SU-DHL-6 (cell line): ENCODE results near the gene CHN1.

Experiments
- H2AFZ ChIP-seq: fragments of 200-600 bp; sonication (generic); 2 replicates; pipeline ENCODE4 v1.6.1; 2014; ENCODE audit warnings: low read depth, mild to moderate bottlenecking, moderate library complexity, mixed read lengths, antibody characterized with exemption, low read length; ENCODE audit not compliant: severe bottlenecking
- H3F3A ChIP-seq: fragments of 200-600 bp; shearing (Covaris generic); 2 replicates; pipeline ENCODE4 v1.6.0; 2016; ENCODE audit warnings: antibody characterized with exemption, mild to moderate bottlenecking; ENCODE audit not compliant: insufficient read depth
- H3K27ac ChIP-seq: fragments of 200-600 bp; sonication (generic); 2 replicates; pipeline ENCODE4 v1.5.1; 2016; ENCODE audit warnings: low read depth, mild to moderate bottlenecking, low read length, moderate library complexity, mixed read lengths
- H3K27me3 ChIP-seq: fragments of 200-600 bp; sonication (generic), shearing (Covaris generic); 2 replicates; pipeline ENCODE4 v1.6.0; 2014; ENCODE audit warnings: mild to moderate bottlenecking, low read length
- H3K36me3 ChIP-seq: fragments of 200-600 bp; sonication (generic); 2 replicates; pipeline ENCODE4 v1.6.1; 2014; ENCODE audit warnings: mild to moderate bottlenecking, low read length, mixed read lengths
- H3K4me2 ChIP-seq: fragments of 300-600, 200-600 bp; shearing (Covaris generic), sonication (generic); 2 replicates; pipeline ENCODE4 v1.6.0; 2014; ENCODE audit warnings: low read length, low read depth, mild to moderate bottlenecking; ENCODE audit not compliant: poor library complexity, severe bottlenecking
- H3K4me3 ChIP-seq: fragments of 200-600 bp; sonication (generic); 2 replicates; pipeline ENCODE4 v1.5.1; 2014; ENCODE audit warnings: antibody characterized with exemption, low read length, mild to moderate bottlenecking, mixed read lengths; ENCODE audit not compliant: insufficient read depth, poor library complexity, severe bottlenecking
- H3K79me2 ChIP-seq: fragments of 200-600 bp; sonication (generic); 2 replicates; pipeline ENCODE4 v1.6.1; 2014; ENCODE audit warnings: mild to moderate bottlenecking, low read length, moderate library complexity; ENCODE audit not compliant: insufficient read depth
- H3K9ac ChIP-seq: fragments of 200-600 bp; sonication (generic); 2 replicates; pipeline ENCODE4 v1.7.0; 2014; ENCODE audit warnings: mild to moderate bottlenecking, low read length
- H3K9me2 ChIP-seq: fragments of 200-600 bp; sonication (generic); replicated peaks from 2 replicates; pipeline ENCODE4 v1.6.1; 2014; ENCODE audit warnings: low read length; ENCODE audit not compliant: insufficient read depth
- H3K9me3 ChIP-seq: fragments of 200-600 bp; sonication (generic); 2 replicates; pipeline ENCODE4 v1.6.1; 2014; ENCODE audit warnings: low read length, mixed read lengths; ENCODE audit not compliant: insufficient read depth
- H4K20me1 ChIP-seq: fragments of 200-600 bp; sonication (generic); 2 replicates; pipeline ENCODE4 v1.6.1; 2014; ENCODE audit warnings: low read depth, mild to moderate bottlenecking, antibody characterized with exemption, low read length, moderate library complexity, mixed read lengths
- CTCF ChIP-seq: fragments of 200-600 bp; sonication (generic); IDR thresholded peaks from one replicate; pipeline ENCODE4 v1.5.1; 2017; ENCODE audit warnings: antibody characterized with exemption, mild to moderate bottlenecking, low read length, moderate library complexity; ENCODE audit not compliant: insufficient read depth, poor library complexity, severe bottlenecking
- EZH2phosphoT487 ChIP-seq: fragments of 200-600 bp; sonication (generic), shearing (Covaris generic); conservative IDR thresholded peaks from 2 replicates; pipeline ENCODE4 v1.6.1; 2018; ENCODE audit warnings: mild to moderate bottlenecking, antibody characterized with exemption, low read length, moderate library complexity, mixed read lengths

The CHN1 gene

GRCh38 chr2:174775571-174775980 is 229.6 kb downstream of the CHN1 start:
- H3K9ac ChIP-seq: no peak overlapping the region
- H3K9me2 ChIP-seq: no peaks in the 10 kb centered on the region
- no peaks in the 10 kb centered on the region for H3K9me3 ChIP-seq
- no peaks in the 10 kb centered on the region for H3K27me3 ChIP-seq
- H3K36me3 ChIP-seq: no peaks in the 10 kb centered on the region
- H3K27ac ChIP-seq: no peak overlapping the region
- no peak for TF ChIP-seq CTCF
- no peak for TF ChIP-seq EZH2phosphoT487
- H3F3A ChIP-seq: no peaks in the 10 kb centered on the region
- H2AFZ ChIP-seq: no peak overlapping the region
- no peaks in the 10 kb centered on the region for H3K79me2 ChIP-seq
- H3K4me3 ChIP-seq: no peak overlapping the region
- no peaks in the 10 kb centered on the region for H4K20me1 ChIP-seq
- no peak overlapping the region for H3K4me2 ChIP-seq

GRCh38 chr2:174774886-174775285 is 230.3 kb downstream of the CHN1 start:
- H2AFZ ChIP-seq: no peak overlapping the region
- no peak overlapping the region for H3K27ac ChIP-seq
- no peaks in the 10 kb centered on the region for H3K9me2 ChIP-seq
- H3K36me3 ChIP-seq: no peaks in the 10 kb centered on the region
- no peaks in the 10 kb centered on the region for H4K20me1 ChIP-seq
- no peak for TF ChIP-seq CTCF
- no peak for TF ChIP-seq EZH2phosphoT487
- H3K9ac ChIP-seq: no peak overlapping the region
- H3K79me2 ChIP-seq: no peaks in the 10 kb centered on the region
- H3K9me3 ChIP-seq: no peaks in the 10 kb centered on the region
- no peak overlapping the region for H3K4me3 ChIP-seq
- H3K4me2 ChIP-seq: no peak overlapping the region
- H3F3A ChIP-seq: no peaks in the 10 kb centered on the region
- H3K27me3 ChIP-seq: no peaks in the 10 kb centered on the region

- H3K27ac ChIP-seq: no peak overlapping the region
- no peak overlapping the region for H3K4me3 ChIP-seq
- no peaks in the 10 kb centered on the region for H3K9me2 ChIP-seq
- H3K79me2 ChIP-seq: no peaks in the 10 kb centered on the region
- H2AFZ ChIP-seq: no peak overlapping the region
- H3K27me3 ChIP-seq: no peaks in the 10 kb centered on the region
- no peak for TF ChIP-seq CTCF
- TF ChIP-seq EZH2phosphoT487: no peak
- no peak overlapping the region for H3K9ac ChIP-seq
- H3K9me3 ChIP-seq: no peaks in the 10 kb centered on the region
- no peaks in the 10 kb centered on the region for H3F3A ChIP-seq
- H3K36me3 ChIP-seq: no peaks in the 10 kb centered on the region
- H4K20me1 ChIP-seq: no peaks in the 10 kb centered on the region
- no peak overlapping the region for H3K4me2 ChIP-seq
These were observed 232.0 kb downstream of the CHN1 start for GRCh38 chr2:174773215-174773614.

GRCh38 chr2:174772472-174772801 is 232.7 kb downstream of the CHN1 start:
- H3K9me3 ChIP-seq: no peaks in the 10 kb centered on the region
- no peak for TF ChIP-seq EZH2phosphoT487
- H3K27me3 ChIP-seq: no peaks in the 10 kb centered on the region
- H3K4me3 ChIP-seq: no peak overlapping the region
- H3K9me2 ChIP-seq: no peaks in the 10 kb centered on the region
- H3K79me2 ChIP-seq: no peaks in the 10 kb centered on the region
- H3F3A ChIP-seq: no peaks in the 10 kb centered on the region
- H3K36me3 ChIP-seq: no peaks in the 10 kb centered on the region
- no peak overlapping the region for H3K4me2 ChIP-seq
- no peak overlapping the region for H3K27ac ChIP-seq
- H2AFZ ChIP-seq: no peak overlapping the region
- H3K9ac ChIP-seq: no peak overlapping the region
- no peaks in the 10 kb centered on the region for H4K20me1 ChIP-seq
